ENCODE data around the gene PPAN. TPM values are rescaled to one million over a fixed set of nuclear protein-coding genes. Genes with fewer than 3 reads are reported as not detected.

PPAN gene
- total RNA-seq, 1 donor from 2014 or later: 31.0 TPM

DNA sequence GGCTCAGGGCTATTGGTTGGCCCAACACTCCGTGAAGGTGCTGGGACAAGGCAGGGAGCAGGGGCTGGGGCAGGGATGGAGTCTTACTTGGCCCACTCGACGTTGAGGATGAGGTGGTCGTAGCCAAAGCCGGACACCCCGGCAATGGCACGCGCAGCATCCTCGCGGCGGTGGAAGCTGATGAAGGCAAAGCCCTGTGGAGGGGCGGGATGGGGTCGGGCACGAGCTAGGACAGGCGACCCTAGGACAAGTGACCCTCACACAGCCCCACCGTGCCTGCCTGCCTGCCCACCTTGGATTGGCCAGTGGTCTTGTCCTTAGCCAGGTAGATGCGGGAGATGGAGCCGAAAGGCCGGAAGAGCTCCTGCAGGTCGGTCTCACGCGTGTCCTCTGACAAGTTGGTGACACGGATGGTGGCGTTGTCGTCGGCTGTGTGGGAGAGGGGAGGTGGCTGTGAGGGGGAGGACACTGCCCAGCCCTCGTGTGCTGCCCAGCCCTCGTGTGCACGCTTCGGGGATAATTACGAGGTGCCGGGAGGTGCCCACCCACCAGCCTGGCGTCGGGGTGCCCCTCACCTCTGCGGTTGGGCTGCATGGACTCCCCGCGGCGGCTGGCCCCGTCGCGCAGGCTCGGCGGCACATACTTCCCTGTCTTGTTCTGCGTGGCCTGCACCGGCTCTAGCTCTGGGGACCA, 9.4 kb downstream of the PPAN start:
- Mint-ChIP-seq H3K27ac (ENCODE audit: unreplicated experiment) (peak overlapping the region; percentile 22), H3K27me3 (ENCODE audit: low read depth) (no peaks in the 10 kb centered on the region), H3K4me1 (ENCODE audit: low read depth) (peaks cover 25% of the 10 kb centered on the region), H3K4me3 (ENCODE audit: unreplicated experiment) (no peak overlapping the region), H3K9me3 (ENCODE audit: low read depth) (no peaks in the 10 kb centered on the region), H3K36me3 (ENCODE audit: low read depth) (peaks cover 9% of the 10 kb centered on the region)
- DNase-seq (ENCODE audit: low spot score): no peak
- TF ChIP-seq, protein P1, sequence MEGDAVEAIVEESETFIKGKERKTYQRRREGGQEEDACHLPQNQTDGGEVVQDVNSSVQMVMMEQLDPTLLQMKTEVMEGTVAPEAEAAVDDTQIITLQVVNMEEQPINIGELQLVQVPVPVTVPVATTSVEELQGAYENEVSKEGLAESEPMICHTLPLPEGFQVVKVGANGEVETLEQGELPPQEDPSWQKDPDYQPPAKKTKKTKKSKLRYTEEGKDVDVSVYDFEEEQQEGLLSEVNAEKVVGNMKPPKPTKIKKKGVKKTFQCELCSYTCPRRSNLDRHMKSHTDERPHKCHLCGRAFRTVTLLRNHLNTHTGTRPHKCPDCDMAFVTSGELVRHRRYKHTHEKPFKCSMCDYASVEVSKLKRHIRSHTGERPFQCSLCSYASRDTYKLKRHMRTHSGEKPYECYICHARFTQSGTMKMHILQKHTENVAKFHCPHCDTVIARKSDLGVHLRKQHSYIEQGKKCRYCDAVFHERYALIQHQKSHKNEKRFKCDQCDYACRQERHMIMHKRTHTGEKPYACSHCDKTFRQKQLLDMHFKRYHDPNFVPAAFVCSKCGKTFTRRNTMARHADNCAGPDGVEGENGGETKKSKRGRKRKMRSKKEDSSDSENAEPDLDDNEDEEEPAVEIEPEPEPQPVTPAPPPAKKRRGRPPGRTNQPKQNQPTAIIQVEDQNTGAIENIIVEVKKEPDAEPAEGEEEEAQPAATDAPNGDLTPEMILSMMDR (IDR thresholded peaks at IDR 0.05): no peak

GRCh38 chr19:10116085-10116865, 10.1 kb downstream of the PPAN start:
- no peaks in the 10 kb centered on the region for H3K27me3 Mint-ChIP-seq (ENCODE audit: low read depth)
- peaks cover 29% of the 10 kb centered on the region for H3K4me1 Mint-ChIP-seq (ENCODE audit: low read depth)
- TF ChIP-seq, protein P1 (IDR thresholded peaks at IDR 0.05): no peak
- peaks cover 6% of the 10 kb centered on the region for H3K36me3 Mint-ChIP-seq (ENCODE audit: low read depth)
- DNase-seq (ENCODE audit: low spot score): no peak
- H3K27ac Mint-ChIP-seq (ENCODE audit: unreplicated experiment): no peak overlapping the region
- H3K4me3 Mint-ChIP-seq (ENCODE audit: unreplicated experiment): no peak overlapping the region
- H3K9me3 Mint-ChIP-seq (ENCODE audit: low read depth): no peaks in the 10 kb centered on the region

- H3K27ac Mint-ChIP-seq (ENCODE audit: unreplicated experiment): no peak overlapping the region
- DNase-seq (ENCODE audit: low spot score): no peak
- peaks cover 29% of the 10 kb centered on the region for H3K4me1 Mint-ChIP-seq (ENCODE audit: low read depth)
- no peaks in the 10 kb centered on the region for H3K27me3 Mint-ChIP-seq (ENCODE audit: low read depth)
- H3K36me3 Mint-ChIP-seq (ENCODE audit: low read depth): peaks cover 6% of the 10 kb centered on the region
- H3K4me3 Mint-ChIP-seq (ENCODE audit: unreplicated experiment): no peak overlapping the region
- TF ChIP-seq, protein P1 (IDR thresholded peaks at IDR 0.05): no peak
- H3K9me3 Mint-ChIP-seq (ENCODE audit: low read depth): no peaks in the 10 kb centered on the region
Measured at GRCh38 chr19:10116866-10117616, 10.9 kb downstream of the PPAN start.

DNA sequence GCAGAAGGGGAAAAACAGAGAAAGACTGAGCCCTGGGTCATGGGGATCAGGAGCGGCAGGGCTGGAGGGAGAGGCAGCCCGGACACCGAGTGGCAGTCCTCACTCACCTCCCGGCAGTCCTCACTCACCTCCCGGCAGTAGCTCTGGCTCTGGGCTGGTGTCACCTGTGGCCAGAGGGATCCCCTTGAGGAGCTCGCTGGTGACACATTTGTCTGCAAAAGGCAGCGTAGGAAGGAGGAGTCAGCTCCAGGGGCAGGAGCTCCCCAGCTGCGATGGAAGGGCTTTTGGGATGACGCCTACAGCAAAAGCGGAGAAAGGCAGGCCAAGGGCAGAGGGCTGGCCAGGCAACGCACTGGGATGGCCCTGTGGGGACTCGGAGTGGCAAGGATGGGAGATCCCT, 12.8 kb downstream of the PPAN start:
- DNase-seq (ENCODE audit: low spot score): no peak
- Mint-ChIP-seq H3K9me3 (ENCODE audit: low read depth) (no peaks in the 10 kb centered on the region), H3K36me3 (ENCODE audit: low read depth) (peaks cover 6% of the 10 kb centered on the region), H3K27ac (ENCODE audit: unreplicated experiment) (peak overlapping the region; percentile 95), H3K27me3 (ENCODE audit: low read depth) (no peaks in the 10 kb centered on the region), H3K4me1 (ENCODE audit: low read depth) (peaks cover 27% of the 10 kb centered on the region), H3K4me3 (ENCODE audit: unreplicated experiment) (peak overlapping the region; percentile 93)
- TF ChIP-seq, protein P1 (IDR thresholded peaks at IDR 0.05): no peak
